ENCODE data around the gene MYOZ2. TPM values are rescaled to one million over a fixed set of nuclear protein-coding genes. Genes with fewer than 3 reads are reported as not detected.
"Not testable (repeated sequence)": the region's sequence is repeated elsewhere in the genome, so short reads cannot be mapped to it uniquely, and the experiment has no call there.

Gene MYOZ2
- total RNA-seq, 1 experiment from 2014 or later, result 0.48 TPM

GRCh38 chr4:119128148-119128547 lies 7.5 kb upstream of the MYOZ2 start:
- DNase-seq (ENCODE audit: low read depth), result no peak

DNA sequence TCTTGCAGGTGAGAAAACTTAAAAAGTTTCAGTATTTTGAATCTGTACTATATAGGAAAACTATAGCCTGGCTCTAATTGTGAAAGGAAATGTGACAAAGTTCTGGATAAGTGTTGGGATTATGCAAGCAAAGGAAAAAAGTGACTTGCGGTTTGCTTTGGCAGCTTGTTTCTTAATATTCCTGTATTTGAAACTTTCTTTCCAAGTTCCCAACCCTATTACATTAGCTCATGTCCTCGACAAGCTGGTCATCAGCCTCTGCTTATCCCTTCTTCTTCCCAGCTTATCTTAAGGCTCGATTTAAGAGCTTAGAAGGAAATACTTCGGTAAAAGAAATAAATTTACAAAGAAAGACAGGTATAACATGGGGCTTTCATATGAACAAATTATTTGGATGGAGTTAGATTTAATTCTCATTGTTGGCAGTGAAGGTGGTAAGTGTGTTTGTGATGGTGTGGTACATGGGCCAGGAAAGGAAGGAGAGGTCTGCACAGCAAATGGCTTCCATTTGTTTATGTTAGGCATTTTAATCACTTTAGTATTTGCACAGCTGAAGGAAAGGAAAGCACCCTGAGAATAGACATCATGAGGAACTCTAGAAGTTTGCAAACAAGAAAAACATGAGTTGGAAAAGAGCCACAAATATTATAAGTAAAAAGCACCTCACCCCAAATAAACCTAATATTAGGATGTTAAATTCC lies 5.1 kb upstream of the MYOZ2 start:
- DNase-seq (ENCODE audit: low read depth), result no peak

- peak; percentile 45 for DNase-seq (ENCODE audit: low read depth)
These were observed 4.5 kb upstream of the MYOZ2 start for GRCh38 chr4:119131164-119131563.

- peak; percentile 23 for DNase-seq (ENCODE audit: low read depth)
These were observed 3.3 kb upstream of the MYOZ2 start for GRCh38 chr4:119132306-119132705.

DNA sequence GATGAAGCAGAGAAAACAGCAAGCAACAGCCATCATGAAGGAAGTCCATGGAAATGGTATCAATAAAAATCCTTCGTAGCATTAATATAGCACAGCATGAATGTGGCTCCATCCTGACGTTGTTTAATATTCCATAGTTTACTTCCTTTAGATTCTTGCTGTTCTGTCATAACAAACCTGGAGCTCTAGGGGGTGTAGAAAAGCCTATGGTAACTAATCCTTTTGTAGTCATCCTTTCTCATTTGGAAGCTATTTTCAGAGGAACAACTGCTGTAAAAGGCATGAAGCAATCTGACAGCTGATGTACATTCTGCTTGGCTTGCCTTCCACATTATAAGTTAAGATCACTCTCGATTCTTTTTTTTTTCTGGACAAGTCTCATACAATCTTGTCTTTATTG lies 914 bp downstream of the MYOZ2 start:
- DNase-seq (ENCODE audit: low read depth), result no peak

DNA sequence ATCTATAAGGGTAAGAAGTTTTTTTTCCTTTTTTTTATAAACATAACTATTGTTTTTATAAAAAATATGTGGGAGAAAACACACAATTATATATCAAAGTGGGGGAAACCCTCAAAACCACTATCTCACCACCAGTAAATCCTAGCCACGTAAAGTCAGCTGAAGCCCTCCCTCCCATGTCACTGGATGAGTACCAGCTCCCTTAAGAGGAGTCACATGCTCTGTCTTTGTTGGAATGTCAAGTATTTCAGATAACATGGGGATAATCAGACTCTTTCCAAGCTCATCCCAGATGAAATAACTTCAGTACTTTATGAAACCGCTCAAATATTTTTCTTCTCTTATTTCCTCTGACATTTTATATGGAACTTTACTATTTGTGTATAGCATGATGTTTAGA lies 2.4 kb downstream of the MYOZ2 start:
- peak; percentile 24 for DNase-seq (ENCODE audit: low read depth)

- no peak for DNase-seq (ENCODE audit: low read depth)
These were observed 3.7 kb downstream of the MYOZ2 start for GRCh38 chr4:119139311-119139710.

GRCh38 chr4:119139822-119140252 lies 4.2 kb downstream of the MYOZ2 start:
- no peak for DNase-seq (ENCODE audit: low read depth)

DNA sequence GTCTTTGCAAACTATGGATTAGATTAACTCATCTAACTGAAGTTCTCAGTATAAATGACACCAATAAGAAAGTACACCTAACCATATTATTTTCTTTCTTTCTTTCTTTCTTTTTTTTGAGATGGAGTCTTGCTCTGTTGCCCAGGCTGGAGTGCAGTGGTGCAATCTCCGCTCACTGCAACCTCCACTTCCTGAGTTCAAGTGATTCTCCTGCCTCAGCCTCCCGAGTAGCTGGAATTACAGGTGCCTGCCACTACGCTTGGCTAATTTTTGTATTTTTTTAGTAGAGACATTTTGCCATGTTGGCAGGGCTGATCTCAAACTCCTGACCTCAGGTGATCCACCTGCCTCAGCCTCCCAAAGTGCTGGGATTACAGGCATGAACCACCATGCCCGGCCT lies 5.7 kb downstream of the MYOZ2 start:
- not testable (repeated sequence) for DNase-seq (ENCODE audit: low read depth)

GRCh38 chr4:119142833-119143232 lies 7.2 kb downstream of the MYOZ2 start:
- DNase-seq (ENCODE audit: low read depth), result no peak

DNA sequence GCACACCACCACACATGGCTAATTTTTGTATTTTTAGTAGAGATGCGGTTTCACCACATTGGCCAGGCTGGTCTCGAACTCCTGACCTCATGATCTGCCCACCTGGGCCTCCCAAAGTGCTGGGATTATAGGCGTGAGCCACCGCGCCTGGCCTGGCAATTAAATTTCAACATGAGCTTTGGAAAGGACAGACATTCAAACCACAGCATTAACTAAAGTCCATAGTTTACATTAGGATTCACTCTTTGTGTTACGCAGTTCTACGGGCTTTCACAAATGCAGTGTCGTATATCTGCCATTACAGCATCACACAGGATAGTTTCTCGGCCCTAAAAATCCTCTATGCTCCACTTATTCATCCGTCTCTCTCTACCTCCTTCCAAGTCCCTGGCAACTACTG lies 7.7 kb downstream of the MYOZ2 start:
- not testable (repeated sequence) for DNase-seq (ENCODE audit: low read depth)

GRCh38 chr4:119149110-119149509 lies 13.5 kb downstream of the MYOZ2 start:
- peak; percentile 10 for DNase-seq (ENCODE audit: low read depth)

DNA sequence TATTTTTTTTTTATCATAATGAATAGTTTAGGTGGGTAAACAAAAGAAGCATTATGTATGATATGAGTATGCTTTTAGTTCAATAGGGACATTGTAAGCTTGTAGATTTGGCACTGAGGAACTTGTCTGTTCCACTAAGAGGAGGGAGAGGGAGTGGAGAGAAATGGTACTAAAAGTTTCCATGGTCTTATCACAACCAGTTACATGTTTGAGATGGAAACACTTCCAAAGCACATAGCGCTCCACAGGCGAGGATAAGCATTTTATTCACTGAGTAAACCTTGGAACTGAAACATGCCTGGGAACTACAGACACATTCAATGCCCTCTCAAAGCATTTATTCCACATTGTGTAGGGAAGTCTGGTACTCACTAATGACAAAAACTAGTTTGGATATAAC lies 15.5 kb downstream of the MYOZ2 start:
- DNase-seq (ENCODE audit: low read depth), result peak; percentile 31

DNA sequence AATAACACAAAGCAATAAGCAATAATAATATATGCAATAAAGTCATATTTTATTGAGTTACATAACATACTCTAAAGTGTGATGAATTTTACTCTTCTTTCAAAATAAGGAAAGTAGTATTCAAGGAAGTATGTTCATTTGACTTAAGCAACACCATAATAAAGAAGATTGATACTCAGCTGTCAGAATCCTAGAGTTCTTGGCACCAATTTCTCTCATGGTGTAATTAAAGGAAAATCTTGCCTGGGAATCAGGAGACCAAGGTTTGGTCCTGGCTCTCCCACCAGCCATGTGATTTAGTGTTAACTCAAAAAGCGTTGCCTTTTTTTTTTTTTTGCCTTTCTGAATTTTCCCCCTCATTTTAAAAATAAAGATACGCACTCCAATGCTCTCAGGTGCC lies 17.1 kb downstream of the MYOZ2 start:
- no peak for DNase-seq (ENCODE audit: low read depth)

- no peak for DNase-seq (ENCODE audit: low read depth)
These were observed 26.5 kb downstream of the MYOZ2 start for GRCh38 chr4:119162174-119162573.

DNA sequence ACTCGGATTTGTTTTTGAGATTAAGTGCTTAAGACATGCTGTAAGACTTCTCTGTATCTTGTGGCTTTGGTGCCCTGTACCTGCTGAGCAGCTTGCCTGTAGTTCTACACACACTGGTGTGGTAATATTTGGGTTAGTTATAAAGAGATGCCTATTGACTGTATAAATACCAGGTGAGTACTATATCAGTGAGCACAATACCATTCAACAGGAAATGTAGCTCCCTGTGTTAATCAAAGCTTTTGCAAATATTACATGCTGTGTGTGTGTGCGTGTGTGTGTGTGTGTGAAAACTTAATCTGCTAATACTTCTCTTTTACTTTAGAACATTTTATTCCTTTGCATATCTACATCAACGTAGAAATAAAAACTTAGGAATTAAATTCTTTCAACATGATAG lies 30.1 kb downstream of the MYOZ2 start:
- DNase-seq (ENCODE audit: low read depth), result no peak

- DNase-seq (ENCODE audit: low read depth), result no peak
These were observed 34.6 kb downstream of the MYOZ2 start for GRCh38 chr4:119170195-119170594.

DNA sequence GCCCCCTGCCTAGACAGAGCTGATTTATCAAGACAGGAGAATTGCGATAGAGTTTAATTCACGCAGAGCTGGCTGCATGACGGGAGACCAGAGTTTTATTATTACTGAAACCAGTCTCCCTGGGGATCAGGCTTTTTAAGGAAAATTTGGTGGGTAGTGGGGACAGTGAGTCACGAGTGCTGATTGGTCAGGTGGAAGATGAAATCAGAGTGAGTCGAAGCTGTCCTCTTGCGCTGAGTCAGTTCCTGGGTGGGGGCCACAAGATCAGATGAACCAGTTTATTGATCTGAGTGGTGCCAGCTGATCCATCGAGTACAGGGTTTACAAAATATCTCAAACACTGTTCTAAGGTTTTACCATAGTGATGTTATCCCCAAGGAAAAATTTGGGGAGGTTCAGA lies 36.6 kb downstream of the MYOZ2 start:
- DNase-seq (ENCODE audit: low read depth), result no peak

- not testable (repeated sequence) for DNase-seq (ENCODE audit: low read depth)
These were observed 38.2 kb downstream of the MYOZ2 start for GRCh38 chr4:119173729-119174361.

GRCh38 chr4:119179011-119179410 lies 43.4 kb downstream of the MYOZ2 start:
- DNase-seq (ENCODE audit: low read depth), result no peak

- DNase-seq (ENCODE audit: low read depth), result no peak
These were observed 48.5 kb downstream of the MYOZ2 start for GRCh38 chr4:119184128-119184527.

GRCh38 chr4:119189638-119190037 lies 54.0 kb downstream of the MYOZ2 start:
- DNase-seq (ENCODE audit: low read depth), result no peak

GRCh38 chr4:119190354-119190753 lies 54.7 kb downstream of the MYOZ2 start:
- no peak for DNase-seq (ENCODE audit: low read depth)

GRCh38 chr4:119191505-119191904 lies 55.9 kb downstream of the MYOZ2 start:
- no peak for DNase-seq (ENCODE audit: low read depth)
